ENCODE measurements around the gene MTA1.

MTA1 gene

DNA sequence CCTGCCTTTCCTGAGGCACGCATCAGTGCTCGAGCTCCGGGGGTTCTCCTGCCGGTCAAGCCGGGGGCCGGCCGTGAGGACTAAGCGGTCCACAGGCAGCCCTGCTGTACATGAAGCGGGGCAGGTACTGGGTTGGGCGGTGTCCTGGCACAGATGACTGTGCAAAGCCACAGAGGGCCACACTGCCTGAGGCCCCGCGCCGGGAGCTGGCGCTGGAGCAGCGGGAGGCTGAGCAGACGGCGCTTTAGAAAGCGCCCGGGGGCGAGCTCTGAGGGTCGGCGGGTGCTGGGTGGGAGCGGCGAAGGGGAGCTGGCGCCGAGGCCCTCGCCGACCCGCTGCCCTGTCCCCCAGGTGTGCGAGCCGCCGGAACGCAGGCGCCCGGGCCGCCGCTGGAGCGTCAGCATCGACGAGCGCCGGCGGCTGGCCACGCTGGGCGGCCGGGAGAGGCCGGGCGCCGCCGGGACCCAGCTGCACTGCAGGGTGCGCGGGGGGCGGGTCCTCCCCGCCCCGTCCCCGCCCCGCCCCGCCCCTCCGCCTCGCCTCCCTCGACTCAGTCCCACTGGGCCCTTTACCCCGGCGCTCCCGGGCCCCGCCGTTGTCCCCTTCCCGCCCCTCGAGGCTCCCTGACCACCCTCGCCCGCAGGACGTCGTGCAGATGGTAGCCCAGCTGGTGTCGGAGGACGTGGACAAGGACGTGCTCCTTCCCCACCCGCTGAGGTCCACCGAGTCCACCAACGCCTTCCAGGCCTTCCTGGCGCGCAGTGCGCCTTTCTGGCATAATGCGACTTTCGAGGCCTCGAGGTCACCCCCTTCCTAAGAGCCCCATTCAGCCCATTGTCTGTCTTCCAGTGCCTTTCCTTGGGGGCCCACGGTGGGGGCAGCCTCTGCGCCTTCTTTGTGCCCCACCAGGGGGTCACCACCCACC lies 8.3 kb upstream of the MTA1 start:
- DNase-seq, result peak; percentile 45

DNA sequence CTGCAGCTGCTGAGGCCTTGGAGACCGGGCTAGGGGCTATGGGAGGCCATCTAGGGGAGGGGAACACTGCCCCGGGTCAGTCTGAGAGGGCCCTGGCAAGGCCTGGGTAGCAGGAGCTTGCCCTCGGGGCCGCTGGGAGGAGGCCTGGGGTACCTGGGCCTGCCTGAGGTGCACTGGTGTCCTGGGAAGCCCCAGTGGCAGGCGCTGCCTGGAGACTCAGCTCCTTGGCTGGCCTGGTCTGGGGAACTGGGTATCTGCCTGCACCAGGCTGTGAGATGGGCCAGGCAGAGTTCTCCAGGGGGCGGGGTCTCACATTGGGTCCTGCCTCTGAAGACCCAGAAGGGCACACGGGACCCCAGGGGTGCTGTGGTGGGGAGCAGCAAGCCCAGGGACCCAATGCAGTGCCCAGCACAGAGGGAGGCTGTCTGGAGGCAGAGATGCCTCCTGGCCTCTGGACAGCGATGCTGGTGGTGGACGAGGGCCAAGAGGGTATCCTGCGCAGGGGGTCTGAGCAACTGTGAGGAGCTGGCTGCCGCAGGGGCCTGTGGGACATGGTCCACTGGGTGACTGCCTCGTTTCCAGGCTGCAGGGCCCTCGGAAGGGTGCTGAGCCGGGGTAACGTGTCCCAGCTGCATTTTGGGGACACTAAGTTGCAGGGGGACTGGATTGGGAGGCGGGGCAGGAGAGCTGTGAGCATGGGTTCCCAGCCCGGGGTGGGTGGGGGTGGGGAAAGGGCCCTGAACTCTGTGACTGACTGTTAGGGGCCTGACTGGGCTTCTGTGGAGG lies 7.4 kb upstream of the MTA1 start:
- no peak for DNase-seq

DNA sequence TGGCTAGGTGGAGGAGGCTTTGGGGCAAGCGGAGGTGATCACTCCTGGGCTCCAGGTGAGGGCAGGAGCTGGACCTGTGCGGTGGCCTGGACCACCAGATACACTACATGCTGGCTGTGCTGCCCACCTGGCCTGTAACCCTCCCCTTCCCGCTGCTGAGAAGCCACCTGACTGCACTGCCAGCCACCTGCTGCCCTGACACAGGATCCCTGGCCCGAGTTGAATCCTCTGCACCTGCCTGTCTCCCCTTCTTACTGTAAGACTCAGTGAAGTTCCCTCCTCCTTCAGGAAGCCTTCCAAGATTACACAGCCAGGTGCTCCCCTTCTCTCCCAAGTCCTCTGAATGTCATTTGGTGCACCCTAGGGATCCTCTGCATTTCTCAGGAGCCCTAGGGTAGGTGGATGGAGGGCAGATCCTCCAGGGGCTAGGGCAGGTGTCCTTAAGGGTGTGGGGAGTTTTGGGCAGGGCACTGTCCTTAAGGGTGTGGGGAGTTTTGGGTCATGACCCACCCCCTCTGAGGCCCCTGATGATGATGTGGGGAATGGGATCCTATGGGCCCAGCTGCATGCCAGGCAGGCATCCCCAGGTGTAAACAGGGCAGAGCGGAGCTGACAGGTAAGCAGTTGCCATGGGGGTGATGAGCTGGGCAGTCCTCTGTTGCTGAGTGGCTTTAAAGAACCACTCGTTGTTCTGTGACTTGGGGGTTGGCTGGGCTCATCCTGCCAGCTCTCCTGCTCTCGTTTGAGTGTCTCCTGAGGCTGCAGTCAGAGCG lies 6.7 kb upstream of the MTA1 start:
- DNase-seq, result peak; percentile 1

DNA sequence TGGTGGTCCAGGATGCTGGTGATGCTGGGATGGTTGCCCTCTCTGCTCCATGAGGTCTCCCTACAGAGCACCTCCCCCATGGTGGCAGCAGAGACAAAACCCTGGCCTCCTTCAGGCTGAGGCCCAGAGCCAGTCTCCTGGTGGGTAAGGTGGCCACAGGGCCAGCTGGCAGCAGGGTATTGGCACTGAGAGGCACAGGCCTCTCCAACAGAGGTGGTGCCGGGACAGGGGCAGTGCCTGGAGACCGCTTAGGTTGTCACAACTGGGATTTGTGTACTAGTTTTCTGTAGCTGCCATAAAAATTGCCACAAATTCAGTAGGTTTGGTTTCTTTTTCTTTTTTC lies 6.1 kb upstream of the MTA1 start:
- DNase-seq, result no peak

DNA sequence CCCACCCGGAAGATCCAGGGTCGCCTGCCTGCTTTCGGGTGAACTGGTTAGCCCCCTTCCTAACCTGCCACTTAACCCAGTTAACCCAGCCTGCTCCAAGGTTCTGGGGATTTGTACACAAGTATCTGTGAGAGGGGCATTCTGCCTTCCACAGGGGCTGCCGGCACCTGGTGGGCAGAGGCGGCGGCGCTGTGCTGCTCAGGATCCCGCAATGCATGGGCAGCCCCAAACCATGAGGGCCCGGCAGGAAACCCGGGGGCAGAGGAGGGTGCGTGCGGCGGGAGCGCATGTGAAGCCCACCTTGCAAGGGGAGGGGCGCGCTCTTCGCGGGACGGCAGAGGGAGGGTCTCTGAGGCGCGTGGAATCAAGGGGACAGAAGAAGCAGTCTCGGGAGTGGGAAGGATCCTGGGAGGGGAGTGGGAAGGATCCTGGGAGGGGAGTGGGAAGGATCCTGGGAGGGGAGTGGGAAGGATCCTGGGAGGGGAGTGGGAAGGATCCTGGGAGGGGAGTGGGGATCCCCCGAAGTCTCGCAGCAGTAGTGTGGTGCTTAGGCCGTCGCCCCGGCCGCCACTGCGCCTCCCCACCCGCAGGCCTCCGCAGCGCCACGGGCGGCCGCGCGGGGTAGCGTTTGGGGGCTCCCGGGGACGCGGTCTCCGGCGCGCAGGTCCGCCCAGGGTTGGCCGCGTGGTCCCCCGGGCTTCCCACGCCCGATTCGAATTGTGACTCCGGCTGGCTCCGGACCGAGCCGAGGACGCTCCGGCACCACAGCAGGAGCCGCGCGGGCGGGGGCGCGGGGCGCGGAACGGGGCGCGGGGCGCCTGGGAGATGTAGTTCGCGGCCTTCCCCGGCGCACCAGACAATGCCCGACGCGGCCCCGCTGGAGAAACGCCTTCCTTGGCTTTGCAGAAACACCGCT lies 4.9 kb upstream of the MTA1 start:
- DNase-seq, result peak; percentile 63

DNA sequence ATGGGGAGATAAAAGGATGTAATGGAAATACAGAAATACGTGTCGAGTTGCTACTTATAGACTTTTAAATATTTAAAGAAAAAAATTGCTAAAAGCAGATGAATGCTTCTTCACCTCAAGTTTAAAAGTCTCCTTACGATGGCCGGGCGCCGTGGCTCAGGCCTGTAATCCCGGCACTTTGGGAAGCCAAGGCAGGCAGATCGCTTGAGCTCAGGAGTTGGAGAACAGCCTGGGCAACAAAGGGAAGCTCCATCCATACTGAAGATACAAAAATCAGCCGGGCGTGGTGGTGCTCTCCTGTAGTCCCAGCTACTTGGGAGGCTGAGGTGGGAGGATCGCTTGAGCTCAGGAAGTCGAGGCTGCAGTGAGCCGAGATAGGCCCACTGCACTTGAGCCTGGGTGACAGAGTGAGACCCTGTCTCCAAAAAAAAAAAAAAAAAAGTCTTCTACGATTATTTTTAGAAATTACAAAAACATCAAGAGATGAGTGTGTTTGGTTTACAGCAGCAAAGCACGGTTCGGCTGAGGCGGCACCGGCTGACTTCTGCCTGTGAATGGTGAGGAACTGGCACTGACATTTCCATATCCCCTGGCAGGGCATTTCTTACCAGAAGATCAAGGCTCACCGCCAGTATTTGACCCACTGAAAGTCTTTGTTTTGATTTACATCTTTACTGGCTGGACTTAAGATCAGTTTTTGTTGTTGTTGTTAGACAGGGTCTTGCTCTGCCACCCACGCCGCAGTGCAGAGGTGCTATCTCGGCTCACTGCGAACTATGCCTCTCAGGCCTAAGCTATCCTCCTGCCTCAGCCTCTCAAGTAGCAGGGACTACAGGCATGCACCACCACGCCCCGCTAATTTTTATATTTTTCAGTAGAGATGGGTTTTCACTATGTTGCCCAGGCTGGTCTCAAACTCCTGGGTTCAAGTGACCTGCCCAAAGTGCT lies 3.9 kb upstream of the MTA1 start:
- no peak for DNase-seq

DNA sequence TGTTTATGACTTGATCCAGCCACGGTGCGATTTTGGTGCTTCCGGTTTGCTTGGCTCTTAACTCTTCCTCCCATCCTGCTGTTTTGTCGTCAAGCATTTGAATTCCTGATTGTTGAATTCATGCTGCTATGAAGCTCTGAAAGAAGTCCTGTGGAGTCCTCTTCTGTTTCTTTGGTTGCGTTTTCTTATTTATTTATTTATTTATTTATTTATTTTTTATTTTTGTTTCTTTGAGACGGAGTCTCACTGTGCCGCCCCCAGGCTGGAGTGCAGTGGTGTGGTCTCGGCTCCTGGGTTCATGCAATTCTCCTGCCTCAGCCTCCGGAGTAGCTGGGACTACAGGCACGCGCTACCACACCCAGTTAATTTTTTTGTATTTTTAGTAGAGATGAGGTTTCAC lies 3.0 kb upstream of the MTA1 start:
- no peak for DNase-seq

DNA sequence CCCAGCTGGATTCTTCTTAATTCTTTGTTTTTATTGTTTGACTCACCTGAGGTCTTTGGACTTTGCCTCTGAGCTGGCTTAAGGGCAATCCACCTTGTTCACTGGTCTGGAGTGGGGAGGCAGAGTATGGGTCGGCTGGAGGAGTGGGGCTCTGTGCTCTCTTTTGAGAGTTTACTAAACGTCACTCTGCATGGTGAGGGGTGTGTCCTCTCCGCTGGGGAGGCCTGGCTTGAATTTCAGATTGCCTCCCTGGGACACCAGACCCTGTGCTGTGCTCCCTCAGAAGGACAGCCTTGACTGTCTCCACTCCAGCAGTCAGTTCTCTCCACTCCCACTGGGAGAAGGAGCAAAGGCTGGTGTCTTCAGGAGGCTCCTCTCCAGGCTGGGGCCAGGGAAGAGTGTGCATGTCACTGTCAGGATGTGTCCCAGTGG lies 1.9 kb upstream of the MTA1 start:
- no peak for DNase-seq

DNA sequence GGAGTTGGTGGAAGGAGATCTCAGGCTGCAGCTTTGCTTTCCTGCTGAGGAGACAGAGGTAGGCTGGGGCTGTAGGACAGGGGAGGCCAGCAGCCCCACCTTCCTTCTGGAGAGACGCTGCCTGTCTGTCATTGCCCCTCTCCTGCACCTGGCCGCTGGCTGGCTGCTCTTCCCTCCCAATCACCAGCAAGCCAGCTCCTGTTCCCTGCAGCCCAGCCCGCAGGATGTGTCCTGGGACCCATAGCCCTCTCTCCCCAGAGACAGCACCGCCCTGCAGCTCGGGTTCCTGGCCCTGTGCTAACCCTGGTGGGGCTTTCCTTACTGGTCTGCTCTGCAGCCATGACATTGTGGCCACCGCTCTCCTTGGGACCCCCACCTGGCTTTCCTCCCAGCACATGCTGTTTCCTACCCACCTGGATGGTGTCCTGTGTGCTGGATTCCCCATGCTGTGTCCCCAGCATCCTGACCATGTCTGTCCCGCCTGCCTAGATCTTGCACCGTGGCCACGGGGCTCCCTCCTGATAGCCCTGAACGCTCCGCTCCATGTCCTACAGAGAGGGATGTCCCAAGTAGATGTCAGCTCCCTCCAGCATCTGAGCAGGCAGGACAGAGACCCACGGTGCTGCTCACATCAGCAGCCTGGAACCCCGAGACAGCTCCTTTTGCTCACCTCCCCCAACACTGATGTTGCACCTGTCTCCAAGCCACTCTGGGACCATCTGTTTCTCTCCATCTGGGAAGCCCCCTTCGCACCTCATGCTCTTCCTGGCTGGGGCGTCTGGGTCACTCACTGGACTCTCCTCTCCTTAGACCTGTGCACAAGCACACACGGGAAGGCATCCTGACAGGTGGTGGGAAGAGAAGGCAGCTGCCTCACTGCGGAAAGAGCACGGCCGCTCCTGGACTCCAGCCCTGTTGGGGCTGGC lies 1.1 kb upstream of the MTA1 start:
- DNase-seq, result no peak

DNA sequence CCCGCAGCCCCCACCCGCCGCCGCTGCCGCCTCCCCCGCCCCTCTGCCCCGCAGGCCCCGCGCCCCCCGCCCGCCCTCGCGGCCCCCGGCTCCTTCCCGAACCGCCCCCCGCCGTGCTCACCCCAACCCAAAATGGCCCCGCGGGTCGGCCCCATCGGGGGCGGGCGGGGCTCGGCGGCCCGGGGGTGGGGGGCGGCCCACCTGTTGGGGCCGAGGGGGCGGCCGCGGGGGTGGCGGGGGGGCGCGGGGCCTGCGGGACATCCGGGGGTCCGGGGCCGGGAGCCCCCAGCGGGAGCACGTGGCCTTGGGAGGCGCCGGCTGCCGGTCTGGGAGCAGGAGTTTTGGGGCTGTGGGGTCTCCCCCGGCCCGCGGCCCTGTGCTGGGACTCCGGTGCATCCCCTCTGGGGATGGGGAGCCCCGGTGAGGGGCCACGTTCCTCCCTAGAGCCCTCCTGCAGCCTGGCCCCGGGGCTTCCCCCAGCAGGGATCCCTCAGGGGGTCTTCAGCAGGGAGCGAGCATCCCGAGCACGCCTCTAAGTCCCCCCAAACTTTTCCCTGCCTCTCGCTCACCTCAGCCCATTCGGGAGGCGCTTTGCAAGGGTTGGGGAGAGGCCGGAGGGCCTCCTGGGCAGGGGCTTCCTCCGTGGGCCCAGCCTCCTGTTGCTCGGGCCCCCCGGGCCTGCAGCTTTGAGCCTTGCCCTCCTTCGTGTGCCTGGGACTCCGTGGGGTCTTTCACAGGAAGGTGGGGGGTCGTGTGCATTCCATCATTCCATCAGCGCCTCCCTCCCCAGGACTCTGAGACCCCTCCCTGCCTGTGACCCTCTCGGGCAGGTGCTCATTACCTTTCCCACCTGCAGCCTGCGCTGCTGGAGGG lies 710 bp downstream of the MTA1 start:
- no peak for DNase-seq

DNA sequence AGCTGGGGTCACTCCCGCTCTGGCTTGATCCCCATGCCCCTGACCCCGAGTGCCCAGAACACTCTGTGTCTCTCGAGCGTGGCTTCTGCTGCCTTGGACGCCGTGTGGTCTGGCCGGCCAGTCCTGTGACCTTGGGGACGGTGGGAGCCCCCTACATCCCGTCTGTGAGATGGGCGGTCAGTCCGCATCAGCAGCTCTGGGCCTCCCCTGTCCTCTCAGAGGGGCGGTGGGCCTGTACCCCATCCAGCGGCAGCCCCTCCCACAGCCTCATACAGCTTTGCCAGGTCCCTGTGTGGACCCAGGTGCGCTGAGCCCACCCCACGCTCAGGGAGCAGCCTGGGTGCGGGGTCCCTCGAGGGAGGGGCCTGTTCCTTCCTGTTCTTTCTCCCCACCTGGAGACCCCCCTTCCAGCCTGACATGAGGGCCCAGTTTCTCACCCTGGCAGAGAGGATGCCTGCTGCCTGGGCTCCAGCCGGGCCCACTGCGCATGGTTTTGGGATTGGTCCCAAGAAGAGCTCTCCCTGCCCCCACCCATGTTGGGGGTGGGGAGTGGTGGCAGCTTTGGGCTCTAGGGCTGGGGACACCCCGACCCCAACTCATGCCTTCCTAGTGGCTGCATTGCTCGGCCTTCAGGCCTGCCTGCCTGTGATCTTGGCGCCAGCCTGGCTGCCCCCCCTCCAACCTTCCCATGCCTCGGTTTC lies 1.5 kb downstream of the MTA1 start:
- DNase-seq, result no peak

DNA sequence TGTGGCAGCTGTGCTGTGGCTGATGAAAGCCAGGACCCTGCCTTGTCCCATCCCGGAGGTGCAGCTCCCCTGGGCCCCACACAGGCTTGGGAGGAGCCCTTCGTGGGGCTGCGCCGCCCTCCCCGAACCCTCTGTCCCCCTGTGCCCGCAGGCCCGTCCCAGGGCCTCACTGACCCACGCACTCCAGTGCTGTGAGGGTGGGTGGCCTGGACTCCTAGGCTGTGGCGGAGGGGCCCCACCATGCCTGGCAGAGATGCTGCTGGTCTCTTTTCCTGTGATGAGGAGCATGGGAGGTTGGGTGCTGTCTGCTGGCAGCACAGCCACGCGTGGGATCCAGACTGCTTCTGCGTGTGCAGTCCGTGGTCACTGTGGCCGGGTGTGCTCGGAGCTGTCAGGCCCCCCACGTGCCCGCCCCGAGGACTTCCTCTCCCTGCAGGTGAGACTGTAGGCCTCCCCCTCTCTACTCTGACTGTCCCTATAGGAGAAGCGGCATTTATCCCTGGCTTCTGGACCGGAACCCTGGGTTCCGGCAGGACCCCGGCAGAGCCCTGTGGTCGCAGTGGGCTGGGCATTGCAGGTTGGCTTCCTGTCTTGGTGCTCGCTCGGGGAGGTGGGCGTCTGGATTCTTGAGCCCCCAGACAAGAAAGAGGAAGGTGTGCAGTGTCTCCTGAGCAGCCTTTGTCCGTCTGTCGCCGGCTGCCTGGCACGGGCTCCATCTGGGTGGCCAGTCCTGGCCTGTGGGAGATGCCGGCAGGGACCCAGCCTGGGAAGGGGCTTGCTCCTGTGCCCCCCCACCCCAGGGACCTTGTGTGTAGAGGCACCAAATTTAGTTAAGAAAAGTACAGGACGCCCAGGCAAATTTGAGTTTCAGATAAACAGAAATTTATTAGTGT lies 2.3 kb downstream of the MTA1 start:
- no peak for DNase-seq

DNA sequence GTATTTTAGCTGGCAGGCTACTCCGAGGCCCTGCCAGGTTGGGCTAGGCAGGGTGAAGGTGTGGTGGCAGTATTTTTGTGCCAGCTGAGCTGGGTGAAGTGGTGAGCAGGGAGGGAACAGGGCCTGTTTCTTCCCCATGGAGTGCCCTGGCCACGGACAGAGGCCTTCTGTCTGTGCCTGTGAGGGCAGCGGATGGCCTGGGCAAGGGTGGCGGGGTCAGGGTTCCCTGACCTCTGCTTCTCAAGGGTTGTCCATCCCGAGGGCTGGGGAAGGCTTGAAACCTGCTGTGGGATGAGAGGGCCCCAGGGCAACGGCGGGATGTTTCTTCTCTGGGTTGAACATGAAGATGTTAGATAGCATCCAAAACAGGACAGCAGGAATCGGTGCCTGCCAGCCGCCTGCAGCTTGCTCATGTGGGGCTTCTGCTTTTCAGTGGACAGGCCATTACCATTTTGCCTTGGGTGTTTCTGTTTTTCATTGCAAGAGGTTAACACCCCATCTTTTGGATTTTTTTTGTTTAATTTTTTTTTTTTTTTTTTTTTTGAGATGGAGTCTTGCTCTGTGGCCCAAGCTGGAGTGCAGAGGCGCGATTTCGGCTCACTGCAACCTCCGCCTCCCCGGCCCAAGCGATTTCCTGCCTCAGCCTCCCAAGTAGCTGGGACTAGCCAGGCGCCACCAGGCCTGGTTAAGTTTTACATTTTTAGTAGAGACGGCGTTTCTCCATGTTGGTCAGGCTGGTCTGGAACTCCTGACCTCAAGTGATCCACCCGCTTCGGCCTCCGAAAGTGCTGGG lies 3.3 kb downstream of the MTA1 start:
- DNase-seq, result no peak

DNA sequence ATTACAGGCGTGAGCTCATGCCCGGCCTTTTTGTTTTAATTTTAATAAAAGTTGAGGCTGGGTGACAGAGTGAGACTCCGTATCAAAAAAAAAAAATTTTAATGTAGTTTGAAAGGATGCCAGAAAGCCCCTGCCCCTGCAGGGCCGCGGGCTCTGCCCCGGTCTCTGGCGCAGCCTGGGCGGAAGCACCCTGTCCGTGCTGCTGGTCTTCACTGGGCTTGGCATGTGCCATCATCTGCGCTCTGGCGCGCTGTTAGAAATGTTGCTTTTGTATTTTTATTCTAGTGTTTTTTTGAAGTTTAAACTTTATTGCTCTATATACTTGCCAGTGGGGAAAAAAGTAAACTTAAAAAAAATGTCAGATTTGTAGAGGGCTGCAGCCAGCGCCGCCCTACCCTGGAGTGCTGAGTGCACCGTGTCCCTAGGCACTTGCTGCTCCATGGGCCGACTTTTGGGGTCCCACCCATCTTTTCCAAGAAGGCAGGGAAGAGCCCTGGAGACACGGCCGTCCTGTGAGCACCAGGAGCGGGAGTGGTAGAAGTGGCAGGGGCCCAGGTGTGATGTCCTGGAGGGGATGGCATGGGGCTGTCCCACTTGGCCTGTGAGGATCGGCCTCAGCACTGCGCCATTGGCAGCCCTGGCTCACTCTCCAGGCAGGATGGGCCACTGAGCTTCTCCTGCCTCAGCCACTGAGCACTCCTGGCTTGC lies 4.0 kb downstream of the MTA1 start:
- DNase-seq, result no peak

DNA sequence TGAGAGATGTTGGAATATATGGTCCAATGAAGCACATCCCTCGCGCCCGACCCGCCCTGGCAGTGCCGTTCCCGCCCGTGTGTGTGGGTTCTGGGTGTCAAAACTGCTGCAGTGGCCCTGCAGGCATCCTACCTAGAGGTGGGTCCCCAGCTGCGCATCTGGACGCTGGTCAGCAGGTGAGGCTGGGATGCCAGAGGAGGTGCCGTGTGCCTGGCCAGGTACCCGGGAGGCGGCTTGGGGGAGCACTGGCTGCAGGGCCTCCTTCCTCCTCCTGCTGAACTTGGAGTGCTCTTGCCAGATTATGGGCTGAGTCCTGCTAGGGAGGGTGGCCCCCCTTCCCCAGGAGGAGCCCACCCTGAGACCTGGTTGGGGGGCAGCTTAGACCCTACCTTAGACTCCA lies 5.2 kb downstream of the MTA1 start:
- no peak for DNase-seq

DNA sequence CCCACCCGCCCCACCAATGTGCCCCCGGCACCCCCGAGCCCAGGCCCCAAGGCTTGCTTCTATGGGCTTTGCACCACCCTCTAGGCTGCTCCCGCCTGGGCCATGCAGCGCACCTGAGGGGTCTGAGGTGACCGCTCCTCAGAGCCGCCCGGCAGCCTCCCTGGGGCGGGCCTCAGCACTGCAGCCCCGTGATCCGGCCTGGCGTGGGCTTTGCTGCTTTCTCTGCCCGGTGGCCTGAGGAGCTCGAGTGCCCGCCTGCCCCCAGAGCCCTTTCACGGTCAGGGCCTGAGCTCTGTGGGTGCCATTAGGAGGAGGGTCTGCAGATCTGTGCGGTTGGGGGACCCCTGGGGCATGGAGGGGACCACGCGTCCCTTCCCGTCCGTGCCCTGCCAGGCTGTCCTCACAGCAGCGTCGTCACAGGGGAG lies 6.2 kb downstream of the MTA1 start:
- DNase-seq, result no peak

Measured in NCI-H1105 treated with DMSO at 0.1 percent for 48 hours (cell line).